ENCODE measurements around the gene CCDC39.
A peak's percentile ranks its signal among the peaks of the same experiment; 100 is the strongest.

CCDC39 gene

DNA sequence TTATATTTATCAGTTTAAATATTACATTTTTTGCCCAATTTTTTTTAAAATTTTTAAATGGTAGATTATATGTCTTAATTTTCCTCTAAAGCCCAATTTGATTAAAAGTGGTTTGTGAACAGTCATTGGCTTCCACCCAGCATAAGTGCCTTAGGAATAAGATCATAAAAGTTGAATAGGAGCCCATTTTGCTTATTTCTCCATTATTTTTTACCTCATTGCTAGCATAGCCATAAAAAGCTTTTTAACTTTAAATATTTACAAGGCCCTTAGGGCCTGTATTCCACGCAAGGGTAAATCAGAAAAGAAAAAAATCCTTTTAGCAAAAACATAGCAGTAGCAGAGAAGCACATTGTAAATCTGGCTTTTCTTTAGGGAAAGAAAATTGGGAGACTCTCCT is 68.3 kb downstream of the CCDC39 start:
- no peak overlapping the region for H3K27ac ChIP-seq (ENCODE audit: low read length)
- H4K20me1 ChIP-seq (ENCODE audit: insufficient read depth, low read length): no peaks in the 10 kb centered on the region
- no peaks in the 10 kb centered on the region for H3K9me3 ChIP-seq (ENCODE audit: insufficient read depth, low read length)
- H2AFZ ChIP-seq (ENCODE audit: low read depth, low read length): no peak overlapping the region
- no peak overlapping the region for H3K4me2 ChIP-seq (ENCODE audit: low read length)
- no peaks in the 10 kb centered on the region for H3K79me2 ChIP-seq (ENCODE audit: low read length)
- no peak overlapping the region for H3K9ac ChIP-seq (ENCODE audit: low read length)
- no peaks in the 10 kb centered on the region for H3K4me1 ChIP-seq (ENCODE audit: low read length)
- no peaks in the 10 kb centered on the region for H3K27me3 ChIP-seq (ENCODE audit: low read depth, low read length)
- H3K4me3 ChIP-seq (ENCODE audit: low read length): no peak overlapping the region
- TF ChIP-seq, protein P1, sequence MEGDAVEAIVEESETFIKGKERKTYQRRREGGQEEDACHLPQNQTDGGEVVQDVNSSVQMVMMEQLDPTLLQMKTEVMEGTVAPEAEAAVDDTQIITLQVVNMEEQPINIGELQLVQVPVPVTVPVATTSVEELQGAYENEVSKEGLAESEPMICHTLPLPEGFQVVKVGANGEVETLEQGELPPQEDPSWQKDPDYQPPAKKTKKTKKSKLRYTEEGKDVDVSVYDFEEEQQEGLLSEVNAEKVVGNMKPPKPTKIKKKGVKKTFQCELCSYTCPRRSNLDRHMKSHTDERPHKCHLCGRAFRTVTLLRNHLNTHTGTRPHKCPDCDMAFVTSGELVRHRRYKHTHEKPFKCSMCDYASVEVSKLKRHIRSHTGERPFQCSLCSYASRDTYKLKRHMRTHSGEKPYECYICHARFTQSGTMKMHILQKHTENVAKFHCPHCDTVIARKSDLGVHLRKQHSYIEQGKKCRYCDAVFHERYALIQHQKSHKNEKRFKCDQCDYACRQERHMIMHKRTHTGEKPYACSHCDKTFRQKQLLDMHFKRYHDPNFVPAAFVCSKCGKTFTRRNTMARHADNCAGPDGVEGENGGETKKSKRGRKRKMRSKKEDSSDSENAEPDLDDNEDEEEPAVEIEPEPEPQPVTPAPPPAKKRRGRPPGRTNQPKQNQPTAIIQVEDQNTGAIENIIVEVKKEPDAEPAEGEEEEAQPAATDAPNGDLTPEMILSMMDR (IDR thresholded peaks at IDR 0.05; ENCODE audit: low read depth, low read length): no peak
- no peak for TF ChIP-seq EZH2phosphoT487 (IDR thresholded peaks at IDR 0.05; ENCODE audit: low read depth)
- H3K36me3 ChIP-seq (replicated peaks; ENCODE audit: low read depth, low read length): peaks cover 63% of the 10 kb centered on the region

- H4K20me1 ChIP-seq (ENCODE audit: insufficient read depth, low read length): no peaks in the 10 kb centered on the region
- H3K79me2 ChIP-seq (ENCODE audit: low read length): peaks cover 26% of the 10 kb centered on the region
- peak within 1 kb of the TSS; percentile 85 for H3K9ac ChIP-seq (ENCODE audit: low read length)
- peak within 1 kb of the TSS; percentile 87 for H3K4me2 ChIP-seq (ENCODE audit: low read length)
- no peaks in the 10 kb centered on the region for H3K9me3 ChIP-seq (ENCODE audit: insufficient read depth, low read length)
- peak within 1 kb of the TSS; percentile 87 for H3K4me3 ChIP-seq (ENCODE audit: low read length)
- H3K4me1 ChIP-seq (ENCODE audit: low read length): peaks cover 13% of the 10 kb centered on the region
- H2AFZ ChIP-seq (ENCODE audit: low read depth, low read length): peak within 1 kb of the TSS; percentile 74
- TF ChIP-seq EZH2phosphoT487 (IDR thresholded peaks at IDR 0.05; ENCODE audit: low read depth): no peak
- TF ChIP-seq, protein P1 (IDR thresholded peaks at IDR 0.05; ENCODE audit: low read depth, low read length): peak; percentile 38
- H3K27ac ChIP-seq (ENCODE audit: low read length): peak within 1 kb of the TSS; percentile 86
- H3K36me3 ChIP-seq (replicated peaks; ENCODE audit: low read depth, low read length): peaks cover 32% of the 10 kb centered on the region
- H3K27me3 ChIP-seq (ENCODE audit: low read depth, low read length): no peaks in the 10 kb centered on the region
Observed at GRCh38 chr3:180601688-180602666, 77.3 kb downstream of the CCDC39 start, which contains the start of gene TTC14. TTC14 (plus strand) TSS chr3:180602163; CDS start chr3:180602262, 99 bp downstream.

DNA sequence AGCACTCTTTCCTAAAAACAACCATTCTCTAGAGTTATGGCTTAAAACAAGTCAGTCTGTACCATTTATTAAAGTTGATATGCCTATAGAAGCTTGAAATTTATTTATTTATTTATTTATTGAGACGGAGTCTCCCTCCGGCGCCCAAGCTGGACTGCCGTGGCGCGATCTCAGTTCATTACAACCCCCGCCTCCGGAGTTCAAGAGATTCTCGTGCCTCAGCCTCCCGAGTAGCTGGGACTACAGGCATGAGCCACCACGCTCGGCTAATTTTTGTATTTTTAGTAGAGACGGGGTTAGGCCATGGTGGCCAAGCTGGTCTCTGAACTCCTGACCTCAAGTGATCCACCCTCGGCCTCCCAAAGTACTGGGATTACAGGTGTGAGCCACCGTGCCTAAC is 78.8 kb downstream of the CCDC39 start:
- Histone ChIP-seq H3K4me2 (ENCODE audit: low read length) (no peak overlapping the region), H3K9ac (ENCODE audit: low read length) (no peak overlapping the region)
- TF ChIP-seq EZH2phosphoT487 (IDR thresholded peaks at IDR 0.05; ENCODE audit: low read depth): no peak
- TF ChIP-seq, protein P1 (IDR thresholded peaks at IDR 0.05; ENCODE audit: low read depth, low read length): no peak

DNA sequence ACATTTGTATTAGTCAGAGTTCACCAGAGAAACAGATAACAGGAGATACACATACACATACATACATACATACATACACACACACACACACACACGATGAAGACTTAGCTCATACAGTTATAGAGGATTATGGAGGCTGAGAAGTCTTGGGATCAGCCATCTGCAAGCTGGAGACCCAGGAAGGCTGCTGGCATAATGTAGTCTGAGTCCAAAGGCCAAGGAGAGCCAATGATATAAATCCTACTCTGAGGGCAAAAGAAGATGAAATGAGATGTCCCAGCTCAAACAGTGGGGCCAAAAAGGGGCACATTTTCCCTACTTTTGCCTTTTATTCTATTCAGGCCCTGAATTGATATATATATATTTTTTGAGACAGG is 83.7 kb downstream of the CCDC39 start:
- Histone ChIP-seq H2AFZ (ENCODE audit: low read depth, low read length) (no peak overlapping the region), H3K9me3 (ENCODE audit: insufficient read depth, low read length) (no peaks in the 10 kb centered on the region), H3K4me3 (ENCODE audit: low read length) (no peak overlapping the region), H3K27ac (ENCODE audit: low read length) (no peak overlapping the region), H3K4me2 (ENCODE audit: low read length) (no peak overlapping the region), H3K4me1 (ENCODE audit: low read length) (no peaks in the 10 kb centered on the region), H3K27me3 (ENCODE audit: low read depth, low read length) (no peaks in the 10 kb centered on the region), H3K36me3 (replicated peaks; ENCODE audit: low read depth, low read length) (no peaks in the 10 kb centered on the region), H4K20me1 (ENCODE audit: insufficient read depth, low read length) (no peaks in the 10 kb centered on the region), H3K9ac (ENCODE audit: low read length) (no peak overlapping the region), H3K79me2 (ENCODE audit: low read length) (no peaks in the 10 kb centered on the region)
- TF ChIP-seq, protein P1 (IDR thresholded peaks at IDR 0.05; ENCODE audit: low read depth, low read length): no peak
- TF ChIP-seq EZH2phosphoT487 (IDR thresholded peaks at IDR 0.05; ENCODE audit: low read depth): no peak

More for the DNA sequence above, 78.8 kb downstream of the CCDC39 start:
- peaks cover 19% of the 10 kb centered on the region for H3K36me3 ChIP-seq (replicated peaks; ENCODE audit: low read depth, low read length)
- H3K4me3 ChIP-seq (ENCODE audit: low read length): no peak overlapping the region
- no peaks in the 10 kb centered on the region for H4K20me1 ChIP-seq (ENCODE audit: insufficient read depth, low read length)
- H2AFZ ChIP-seq (ENCODE audit: low read depth, low read length): no peak overlapping the region
- no peaks in the 10 kb centered on the region for H3K27me3 ChIP-seq (ENCODE audit: low read depth, low read length)
- no peak overlapping the region for H3K27ac ChIP-seq (ENCODE audit: low read length)
- H3K9me3 ChIP-seq (ENCODE audit: insufficient read depth, low read length): no peaks in the 10 kb centered on the region
- H3K79me2 ChIP-seq (ENCODE audit: low read length): peaks cover 26% of the 10 kb centered on the region
- peaks cover 13% of the 10 kb centered on the region for H3K4me1 ChIP-seq (ENCODE audit: low read length)
